Thoracic aorta endothelial cell (primary cell): Measurements from ENCODE around the gene TIMM21. TPM values are rescaled to one million over a fixed set of nuclear protein-coding genes. Genes with fewer than 3 reads are reported as not detected.

Experiments
- total RNA-seq: library from RNA; depleted of rRNA; stranded (reverse); fragments of >200 nt; gene quantifications from 2 replicates; pipeline ENCODE4 v1.2.3, GENCODE V29; 2012

TIMM21 gene
- total RNA-seq: 34.2 and 42.3 TPM in 2 replicates

GRCh38 chr18:74147779-74148542 is at the start of gene TIMM21, which contains the start of gene FBXO15:
TIMM21 (plus strand) TSS chr18:74148523; CDS start chr18:74148809, 286 bp downstream.
FBXO15 (minus strand) TSS chr18:74147834; CDS start chr18:74147785, 49 bp downstream.

Other genes with a start within 250 kb of the TIMM21 start
- gene FBXO15, start 689 bp upstream of the TIMM21 start, total RNA-seq: 0.53 TPM in 1 of 2 replicates, not detected in the other
- 36.8 and 38.0 TPM in 2 replicates for gene CYB5A, start 143.4 kb downstream of the TIMM21 start, total RNA-seq
- not detected in 2 replicates for gene C18orf63, start 167.3 kb downstream of the TIMM21 start, total RNA-seq